Germinal center (tissue), 1 donor: Measurements from ENCODE around the gene TMEM231.

ENCODE experiments used
- DNase-seq: peaks from one replicate; pipeline ENCODE4 v3.0.0; 2012; ENCODE audit warnings: mixed read lengths, low spot score

TMEM231 gene

GRCh38 chr16:75488322-75488721 is 67.7 kb downstream of the TMEM231 start:
- no peak for DNase-seq
